Peyer's patch (tissue), 4 donors: Measurements from ENCODE around the gene CCDC3. TPM values are rescaled to one million over a fixed set of nuclear protein-coding genes. Genes with fewer than 3 reads are reported as not detected.
A peak's percentile ranks its signal among the peaks of the same experiment; 100 is the strongest.

Source experiments
- DNase-seq, 3 donors: peaks; one replicate each; pipeline ENCODE4 v3.0.0-alpha.2; 2017 to 2019
- H3K27ac ChIP-seq, 4 donors: fragments of 200-600 bp; sonication (generic); one replicate each; pipeline ENCODE4 v1.5.1; 2016 to 2019
- H3K27me3 ChIP-seq, 2 donors: fragments of 200-600 bp; sonication (generic); one replicate each; pipeline ENCODE4 v1.5.1; 2019
- H3K36me3 ChIP-seq, 3 donors: fragments of 200-600 bp; sonication (generic); one replicate each; pipeline ENCODE4 v1.5.1; 2016 to 2019
- H3K4me1 ChIP-seq, 4 donors: fragments of 200-600 bp; sonication (generic); one replicate each; pipeline ENCODE4 v1.5.1; 2016 to 2019
- H3K4me3 ChIP-seq, 4 donors: fragments of 200-600 bp; sonication (generic); 1 replicate in 3 of 4; 2 replicates in 1 of 4; pipeline ENCODE4 v1.5.1; 2016 to 2019; ENCODE audit warnings: mild to moderate bottlenecking in 1 of 4
- H3K9me3 ChIP-seq, 4 donors: fragments of 200-600 bp; sonication (generic); one replicate each; pipeline ENCODE4 v1.5.1; 2016 to 2019; ENCODE audit warnings: mild to moderate bottlenecking in 1 of 4
- POLR2A ChIP-seq, 2 donors: fragments of 450-650 bp; IDR thresholded peaks; one replicate each; pipeline ENCODE4 v1.5.1; 2017; ENCODE audit warnings: antibody characterized with exemption in 2 of 2, mild to moderate bottlenecking in 2 of 2, moderate library complexity in 2 of 2
- total RNA-seq, 4 donors: library from RNA; depleted of rRNA; stranded (reverse); fragments of >200 nt; gene quantifications; one replicate each; pipeline ENCODE4 v1.1.0, GENCODE V29; 2016
- TF ChIP-seq, protein P1 (sequence below), 6 experiments: fragments of 450-650 bp in 4 of 6; fragments of 200-600 bp in 2 of 6; sonication (generic) in 1 of 6; IDR thresholded peaks; one replicate each; pipeline ENCODE4 v1.5.1; 2017 to 2019; ENCODE audit warnings: antibody characterized with exemption in 6 of 6, mild to moderate bottlenecking in 3 of 6, moderate library complexity in 1 of 6

CCDC3 gene
- total RNA-seq, 4 donors from 2014 or later: 1.1 to 3.9 (median 2.7) TPM

DNA sequence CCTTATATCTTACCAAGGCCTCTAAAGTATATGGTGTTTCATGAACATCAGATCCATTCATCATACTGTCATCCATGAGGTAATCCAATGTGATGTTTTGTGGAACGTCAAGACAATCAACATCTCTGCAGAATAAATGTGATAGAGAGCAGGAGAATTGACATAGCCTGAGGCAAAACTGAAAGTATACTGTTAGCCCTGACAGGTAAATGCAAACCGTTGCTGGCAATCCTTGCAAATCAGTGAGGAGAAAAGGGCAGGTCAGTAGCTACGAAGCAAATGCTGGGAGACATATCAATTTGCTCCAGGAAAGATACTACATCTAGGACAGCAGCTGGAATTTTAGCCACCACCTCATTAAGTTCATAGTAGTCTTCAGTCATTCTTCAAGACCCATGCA lies 4.5 kb upstream of the CCDC3 start:
- TF ChIP-seq, protein P1, sequence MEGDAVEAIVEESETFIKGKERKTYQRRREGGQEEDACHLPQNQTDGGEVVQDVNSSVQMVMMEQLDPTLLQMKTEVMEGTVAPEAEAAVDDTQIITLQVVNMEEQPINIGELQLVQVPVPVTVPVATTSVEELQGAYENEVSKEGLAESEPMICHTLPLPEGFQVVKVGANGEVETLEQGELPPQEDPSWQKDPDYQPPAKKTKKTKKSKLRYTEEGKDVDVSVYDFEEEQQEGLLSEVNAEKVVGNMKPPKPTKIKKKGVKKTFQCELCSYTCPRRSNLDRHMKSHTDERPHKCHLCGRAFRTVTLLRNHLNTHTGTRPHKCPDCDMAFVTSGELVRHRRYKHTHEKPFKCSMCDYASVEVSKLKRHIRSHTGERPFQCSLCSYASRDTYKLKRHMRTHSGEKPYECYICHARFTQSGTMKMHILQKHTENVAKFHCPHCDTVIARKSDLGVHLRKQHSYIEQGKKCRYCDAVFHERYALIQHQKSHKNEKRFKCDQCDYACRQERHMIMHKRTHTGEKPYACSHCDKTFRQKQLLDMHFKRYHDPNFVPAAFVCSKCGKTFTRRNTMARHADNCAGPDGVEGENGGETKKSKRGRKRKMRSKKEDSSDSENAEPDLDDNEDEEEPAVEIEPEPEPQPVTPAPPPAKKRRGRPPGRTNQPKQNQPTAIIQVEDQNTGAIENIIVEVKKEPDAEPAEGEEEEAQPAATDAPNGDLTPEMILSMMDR (IDR thresholded peaks at IDR 0.05): no peak
- TF ChIP-seq POLR2A (IDR thresholded peaks at IDR 0.05): no peak
- Histone ChIP-seq H3K36me3 (no peaks in the 10 kb centered on the region), H3K4me1 (peaks cover 0 to 8% (median 2%) of the 10 kb centered on the region in 4 donors), H3K9me3 (no peaks in the 10 kb centered on the region), H3K4me3 (no peak overlapping the region), H3K27ac (no peak overlapping the region), H3K27me3 (no peaks in the 10 kb centered on the region)
- no peak for DNase-seq

- DNase-seq: no peak
- H3K9me3 ChIP-seq: no peaks in the 10 kb centered on the region
- no peaks in the 10 kb centered on the region for H3K27me3 ChIP-seq
Observed at GRCh38 chr10:13003759-13004158, 2.2 kb upstream of the CCDC3 start.

GRCh38 chr10:13003004-13003403 lies 1.5 kb upstream of the CCDC3 start:
- Histone ChIP-seq H3K27me3 (no peaks in the 10 kb centered on the region), H3K27ac (no peak overlapping the region), H3K4me1 (peaks cover 0 to 8% (median 2%) of the 10 kb centered on the region in 4 donors), H3K4me3 (no peak overlapping the region), H3K36me3 (no peaks in the 10 kb centered on the region), H3K9me3 (no peaks in the 10 kb centered on the region)
- no peak for TF ChIP-seq POLR2A (IDR thresholded peaks at IDR 0.05)
- TF ChIP-seq, protein P1 (IDR thresholded peaks at IDR 0.05): no peak
- DNase-seq: no peak

More at GRCh38 chr10:13003759-13004158, 2.2 kb upstream of the CCDC3 start:
- H3K36me3 ChIP-seq: no peaks in the 10 kb centered on the region
- no peak overlapping the region for H3K4me3 ChIP-seq
- H3K27ac ChIP-seq: no peak overlapping the region
- peaks cover 0 to 8% (median 2%) of the 10 kb centered on the region in 4 donors for H3K4me1 ChIP-seq
- TF ChIP-seq, protein P1 (IDR thresholded peaks at IDR 0.05): no peak
- no peak for TF ChIP-seq POLR2A (IDR thresholded peaks at IDR 0.05)

- DNase-seq: no peak
- no peaks in the 10 kb centered on the region for H3K27me3 ChIP-seq
- no peak overlapping the region for H3K27ac ChIP-seq
- no peaks in the 10 kb centered on the region for H3K9me3 ChIP-seq
- no peaks in the 10 kb centered on the region for H3K36me3 ChIP-seq
- peak overlapping the region; percentile 20 to 53 (median 42) for H3K4me3 ChIP-seq
- peaks cover 0 to 8% (median 2%) of the 10 kb centered on the region in 4 donors for H3K4me1 ChIP-seq
- TF ChIP-seq POLR2A (IDR thresholded peaks at IDR 0.05): no peak
- TF ChIP-seq, protein P1 (IDR thresholded peaks at IDR 0.05): no peak
Observed at GRCh38 chr10:13001887-13002212, 337 bp upstream of the CCDC3 start.

DNA sequence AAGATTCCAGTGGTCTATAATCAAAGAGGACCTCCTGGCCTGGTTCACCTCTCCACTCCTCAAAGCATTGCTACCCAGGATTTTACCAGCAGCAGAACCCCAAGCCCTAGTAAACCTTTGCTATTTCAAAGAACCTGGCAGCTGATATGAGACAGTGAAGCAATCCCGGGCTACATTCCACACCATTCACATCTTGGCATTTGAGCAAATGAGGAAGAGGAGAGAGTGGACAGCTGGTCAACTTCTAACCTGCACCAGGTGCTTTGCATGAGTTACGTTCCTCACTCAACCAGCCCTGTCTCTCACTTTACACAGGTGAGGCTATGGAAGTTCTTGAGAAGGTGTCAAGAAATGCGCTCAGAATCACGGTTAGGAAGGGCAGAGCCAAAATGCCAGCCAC lies 1.1 kb downstream of the CCDC3 start:
- no peaks in the 10 kb centered on the region for H3K9me3 ChIP-seq

More for the DNA sequence above, 1.1 kb downstream of the CCDC3 start:
- DNase-seq: no peak
- TF ChIP-seq, protein P1 (IDR thresholded peaks at IDR 0.05): no peak
- H3K4me1 ChIP-seq: peaks cover 0 to 8% (median 2%) of the 10 kb centered on the region in 4 donors
- no peaks in the 10 kb centered on the region for H3K36me3 ChIP-seq
- H3K27ac ChIP-seq: no peak overlapping the region
- H3K27me3 ChIP-seq: no peaks in the 10 kb centered on the region
- H3K4me3 ChIP-seq: peak overlapping the region in 1 of 4 donors; percentile 20
